ENCODE data around the gene LCN2. TPM values are rescaled to one million over a fixed set of nuclear protein-coding genes. Genes with fewer than 3 reads are reported as not detected.
"Not testable (repeated sequence)": the region's sequence is repeated elsewhere in the genome, so short reads cannot be mapped to it uniquely, and the experiment has no call there.

The LCN2 gene
- polyA plus RNA-seq, 1 experiment, result not detected

- CTCF ChIA-PET, result interaction anchor here (0.6 to 7.7 kb wide), 4 partner anchors 9 to 27 kb away, joined by 3 to 59 read pairs (median 6); no protein-coding TSS in a partner anchor
- H3K4me3 ChIP-seq (ENCODE audit: low read depth, low read length), result no peak overlapping the region
Observed at GRCh38 chr9:128108269-128109049, 40.8 kb upstream of the LCN2 start.

GRCh38 chr9:128109050-128109709 lies 40.1 kb upstream of the LCN2 start:
- no peak for DNase-seq (ENCODE audit: low read depth)
- no peak for TF ChIP-seq CTCF (IDR thresholded peaks at IDR 0.05; ENCODE audit: insufficient read depth, low read depth, low read length)
- ChIA-PET CTCF (interaction anchor here (0.6 to 7.7 kb wide), 5 partner anchors 8 to 165 kb away, joined by 3 to 59 read pairs (median 4); no protein-coding TSS in a partner anchor), POLR2A (no interaction called here)
- H3K4me3 ChIP-seq (ENCODE audit: low read depth, low read length), result no peak overlapping the region
- H3K36me3 ChIP-seq (ENCODE audit: control insufficient read depth, insufficient read depth, low read length), result peaks cover 33% of the 10 kb centered on the region
- H3K27me3 ChIP-seq (ENCODE audit: control insufficient read depth, insufficient read depth, low read length), result no peaks in the 10 kb centered on the region

More at GRCh38 chr9:128108269-128109049, 40.8 kb upstream of the LCN2 start:
- Histone ChIP-seq H3K36me3 (ENCODE audit: control insufficient read depth, insufficient read depth, low read length) (peaks cover 37% of the 10 kb centered on the region), H3K27me3 (ENCODE audit: control insufficient read depth, insufficient read depth, low read length) (no peaks in the 10 kb centered on the region)
- POLR2A ChIA-PET, result no interaction called here
- TF ChIP-seq CTCF (IDR thresholded peaks at IDR 0.05; ENCODE audit: insufficient read depth, low read depth, low read length), result no peak
- DNase-seq (ENCODE audit: low read depth), result no peak

GRCh38 chr9:128111726-128112125 lies 37.5 kb upstream of the LCN2 start:
- CTCF ChIA-PET; H3K4me3 ChIP-seq (ENCODE audit: low read depth, low read length); DNase-seq (ENCODE audit: low read depth); POLR2A ChIA-PET; H3K27me3 ChIP-seq (ENCODE audit: control insufficient read depth, insufficient read depth, low read length): not testable (repeated sequence)
- peaks cover 20% of the 10 kb centered on the region for H3K36me3 ChIP-seq (ENCODE audit: control insufficient read depth, insufficient read depth, low read length)

- H3K36me3 ChIP-seq (ENCODE audit: control insufficient read depth, insufficient read depth, low read length), result peaks cover 3% of the 10 kb centered on the region; the same call in 1 of the 2 replicates
- H3K27me3 ChIP-seq (ENCODE audit: control insufficient read depth, insufficient read depth, low read length), result no peaks in the 10 kb centered on the region
- no peak for TF ChIP-seq CTCF (IDR thresholded peaks at IDR 0.05; ENCODE audit: insufficient read depth, low read depth, low read length)
- H3K4me3 ChIP-seq (ENCODE audit: low read depth, low read length), result no peak overlapping the region
- CTCF ChIA-PET, result interaction anchor here (0.9 to 5.4 kb wide), 4 partner anchors 11 to 171 kb away, joined by 3 to 58 read pairs (median 4); no protein-coding TSS in a partner anchor
- no peak for DNase-seq (ENCODE audit: low read depth)
- POLR2A ChIA-PET, result no interaction called here
Observed at GRCh38 chr9:128113526-128114325, 35.5 kb upstream of the LCN2 start.

GRCh38 chr9:128114326-128115186 lies 34.7 kb upstream of the LCN2 start:
- DNase-seq (ENCODE audit: low read depth), result no peak
- CTCF ChIA-PET, result interaction anchor here (1.1 to 5.4 kb wide), 5 partner anchors 10 to 172 kb away, joined by 4 to 58 read pairs (median 11); partner anchors contain the start of gene PTGES2

More at GRCh38 chr9:128114326-128115186, 34.7 kb upstream of the LCN2 start:
- H3K27me3 ChIP-seq (ENCODE audit: control insufficient read depth, insufficient read depth, low read length), result no peaks in the 10 kb centered on the region
- POLR2A ChIA-PET, result no interaction called here
- peaks cover 1% of the 10 kb centered on the region; the same call in 1 of the 2 replicates for H3K36me3 ChIP-seq (ENCODE audit: control insufficient read depth, insufficient read depth, low read length)
- H3K4me3 ChIP-seq (ENCODE audit: low read depth, low read length), result no peak overlapping the region
- no peak for TF ChIP-seq CTCF (IDR thresholded peaks at IDR 0.05; ENCODE audit: insufficient read depth, low read depth, low read length)

All from BJ (cell line).